Measurements from ENCODE around the gene FAXC.

DNA sequence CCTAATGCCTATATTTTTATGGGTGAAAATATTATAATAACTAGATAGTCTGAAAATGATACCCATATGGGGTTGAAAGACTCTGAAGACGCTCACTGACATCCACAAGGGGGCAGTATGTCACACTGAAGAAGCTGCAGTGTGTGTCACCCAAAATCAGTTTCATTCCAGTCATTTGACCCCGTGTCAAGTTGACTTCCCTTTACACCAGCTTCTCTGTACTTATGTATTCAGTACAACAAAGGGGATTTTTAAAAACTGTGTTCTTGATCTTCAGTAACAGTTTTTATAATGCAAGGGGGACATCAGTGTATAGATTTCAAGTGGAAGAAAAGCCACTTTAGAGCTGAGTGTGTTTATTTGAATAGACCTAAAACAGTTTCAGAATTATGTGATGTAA is 19.3 kb downstream of the FAXC start:
- TF ChIP-seq, protein P1, sequence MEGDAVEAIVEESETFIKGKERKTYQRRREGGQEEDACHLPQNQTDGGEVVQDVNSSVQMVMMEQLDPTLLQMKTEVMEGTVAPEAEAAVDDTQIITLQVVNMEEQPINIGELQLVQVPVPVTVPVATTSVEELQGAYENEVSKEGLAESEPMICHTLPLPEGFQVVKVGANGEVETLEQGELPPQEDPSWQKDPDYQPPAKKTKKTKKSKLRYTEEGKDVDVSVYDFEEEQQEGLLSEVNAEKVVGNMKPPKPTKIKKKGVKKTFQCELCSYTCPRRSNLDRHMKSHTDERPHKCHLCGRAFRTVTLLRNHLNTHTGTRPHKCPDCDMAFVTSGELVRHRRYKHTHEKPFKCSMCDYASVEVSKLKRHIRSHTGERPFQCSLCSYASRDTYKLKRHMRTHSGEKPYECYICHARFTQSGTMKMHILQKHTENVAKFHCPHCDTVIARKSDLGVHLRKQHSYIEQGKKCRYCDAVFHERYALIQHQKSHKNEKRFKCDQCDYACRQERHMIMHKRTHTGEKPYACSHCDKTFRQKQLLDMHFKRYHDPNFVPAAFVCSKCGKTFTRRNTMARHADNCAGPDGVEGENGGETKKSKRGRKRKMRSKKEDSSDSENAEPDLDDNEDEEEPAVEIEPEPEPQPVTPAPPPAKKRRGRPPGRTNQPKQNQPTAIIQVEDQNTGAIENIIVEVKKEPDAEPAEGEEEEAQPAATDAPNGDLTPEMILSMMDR (IDR thresholded peaks at IDR 0.05; ENCODE audit: borderline replicate concordance, extremely low read depth, low read length, poor library complexity, severe bottlenecking): peak; percentile 85
- no peak for TF ChIP-seq EZH2 (IDR thresholded peaks at IDR 0.05; ENCODE audit: borderline replicate concordance, low read depth, low read length, severe bottlenecking)

All from DND-41 (cell line).